GM21423 (cell line): ENCODE measurements around the gene CHRNA10.

Experiments used
- ATAC-seq: cut with Tn5 transposase; IDR thresholded peaks from one replicate; pipeline ENCODE4 v1.9.1; 2021; ENCODE audit warnings: mild to moderate bottlenecking, moderate library complexity; ENCODE audit not compliant: unreplicated experiment

CHRNA10 gene

GRCh38 chr11:3635641-3636375 is 35.4 kb downstream of the CHRNA10 start:
- ATAC-seq = no peak

DNA sequence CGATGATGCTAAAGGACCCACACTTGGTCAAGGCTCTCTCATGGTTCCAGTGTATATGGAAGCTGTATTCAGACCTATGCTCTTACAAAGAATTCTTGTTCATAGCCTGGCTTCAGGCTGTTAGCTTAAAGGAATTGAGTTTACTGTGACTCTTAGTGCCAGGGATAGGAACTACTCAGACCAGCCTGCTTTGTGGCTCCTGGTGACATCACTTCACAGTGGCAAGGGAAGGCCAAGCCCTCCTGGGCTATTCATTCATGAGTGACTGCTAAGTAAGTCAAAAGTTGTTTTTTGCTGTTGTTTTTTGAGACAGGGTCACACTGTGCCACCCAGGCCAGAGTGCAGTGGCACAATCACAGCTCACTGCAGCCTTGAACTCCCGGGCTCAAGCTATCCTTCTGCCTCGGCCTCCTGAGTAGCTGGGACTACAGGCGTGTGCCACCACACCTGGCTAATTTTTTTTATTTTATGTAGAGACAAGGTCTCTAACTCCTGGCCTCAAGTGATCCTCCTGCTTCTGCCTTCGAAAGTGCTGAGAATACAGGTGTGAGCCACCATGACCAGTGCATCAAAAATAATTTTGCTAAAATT is 39.0 kb downstream of the CHRNA10 start:
- ATAC-seq = no peak

- ATAC-seq = no peak
These were observed 39.9 kb downstream of the CHRNA10 start for GRCh38 chr11:3631331-3631730.

GRCh38 chr11:3627291-3627690 is 43.9 kb downstream of the CHRNA10 start:
- no peak for ATAC-seq

- ATAC-seq = no peak
These were observed 44.8 kb downstream of the CHRNA10 start for GRCh38 chr11:3626250-3626960.

- ATAC-seq = no peak
These were observed 47.3 kb downstream of the CHRNA10 start for GRCh38 chr11:3623767-3624458.

DNA sequence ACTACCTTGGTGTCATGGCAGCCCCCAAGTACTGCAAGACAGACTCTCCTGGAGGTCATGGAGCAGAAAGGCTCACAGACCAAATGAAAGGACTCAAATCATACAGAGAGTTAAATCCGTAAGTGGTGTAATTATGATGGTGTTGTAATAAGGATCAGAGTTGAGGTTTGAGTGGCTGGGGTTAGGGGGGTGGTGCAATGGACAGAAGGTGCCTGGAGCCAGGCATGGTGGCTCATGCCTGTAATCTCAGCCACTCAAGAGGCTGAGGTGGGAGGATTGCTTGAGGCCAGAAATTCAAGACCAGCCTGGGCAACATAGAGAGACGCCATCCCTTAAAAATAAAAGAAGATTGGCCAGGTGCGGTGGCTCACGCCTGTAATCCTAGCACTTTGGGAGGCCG is 48.1 kb downstream of the CHRNA10 start:
- ATAC-seq = no peak

GRCh38 chr11:3622521-3622920 is 48.7 kb downstream of the CHRNA10 start:
- no peak for ATAC-seq

DNA sequence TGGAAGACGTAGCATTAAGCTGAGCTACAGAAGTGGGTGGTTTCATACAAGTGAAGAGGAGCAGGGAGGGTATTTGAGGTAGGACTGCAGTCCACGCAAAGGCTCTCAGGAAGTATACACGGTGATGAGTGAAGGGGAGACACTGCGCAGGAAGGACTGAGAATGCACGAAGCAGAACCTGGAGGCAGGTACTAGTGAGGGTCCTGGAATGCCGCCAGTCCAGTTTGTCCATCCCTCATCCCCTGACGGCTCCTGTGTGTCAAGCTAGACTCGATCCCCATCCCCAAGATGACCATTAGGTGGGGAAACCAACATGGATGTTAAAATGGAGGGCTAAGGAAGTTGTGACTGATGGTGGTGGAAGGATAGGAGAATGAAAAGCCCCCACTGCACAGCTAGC is 53.2 kb downstream of the CHRNA10 start:
- no peak for ATAC-seq

- ATAC-seq = no peak
These were observed 54.3 kb downstream of the CHRNA10 start for GRCh38 chr11:3616721-3617460.

DNA sequence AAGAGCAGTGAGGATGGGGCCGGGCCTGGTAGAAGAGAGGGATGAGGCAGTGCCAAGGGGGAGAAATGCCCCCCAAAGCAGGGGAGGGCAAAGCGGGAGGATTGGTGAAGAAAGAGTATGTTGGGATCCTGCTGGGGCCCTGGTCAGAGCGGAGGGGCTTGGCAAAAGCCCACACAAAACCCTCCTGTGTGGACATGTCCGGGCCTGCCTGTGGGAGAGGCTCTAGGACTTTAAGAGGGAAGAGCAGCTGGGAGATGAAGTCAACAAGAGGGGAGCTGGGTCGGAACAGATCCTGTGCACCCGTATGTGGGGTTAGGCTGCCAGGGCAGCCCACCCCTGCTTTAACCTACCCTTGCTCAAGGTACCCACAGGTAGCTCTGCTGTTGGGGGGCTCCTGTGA is 55.2 kb downstream of the CHRNA10 start:
- no peak for ATAC-seq
